HG03103 (cell line): ENCODE results near the gene INCA1.

Experiments used
- ATAC-seq: cut with Tn5 transposase; IDR thresholded peaks from one replicate; pipeline ENCODE4 v1.9.1; 2021; ENCODE audit warnings: low read depth; ENCODE audit not compliant: unreplicated experiment

The INCA1 gene

DNA sequence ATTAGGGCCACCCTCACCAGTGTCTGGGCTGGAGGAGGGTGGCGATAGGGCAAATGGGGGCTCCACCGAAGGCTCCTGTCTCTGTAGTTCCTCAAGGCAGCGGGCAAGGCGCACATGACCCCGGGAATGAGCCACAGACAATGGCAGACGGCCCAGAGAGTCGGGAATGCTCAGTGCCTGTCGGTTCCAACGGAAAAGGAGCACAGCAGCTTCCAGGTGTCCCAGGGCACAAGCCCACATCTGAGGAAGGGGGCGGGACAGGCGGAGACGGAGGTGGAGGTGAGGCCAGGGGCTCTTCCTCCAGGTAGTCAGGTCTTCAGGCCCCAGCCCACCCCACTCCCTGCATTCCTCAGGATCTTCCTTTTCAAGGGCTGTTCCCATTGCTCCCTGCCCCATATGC lies 24.6 kb downstream of the INCA1 start:
- no peak for ATAC-seq

DNA sequence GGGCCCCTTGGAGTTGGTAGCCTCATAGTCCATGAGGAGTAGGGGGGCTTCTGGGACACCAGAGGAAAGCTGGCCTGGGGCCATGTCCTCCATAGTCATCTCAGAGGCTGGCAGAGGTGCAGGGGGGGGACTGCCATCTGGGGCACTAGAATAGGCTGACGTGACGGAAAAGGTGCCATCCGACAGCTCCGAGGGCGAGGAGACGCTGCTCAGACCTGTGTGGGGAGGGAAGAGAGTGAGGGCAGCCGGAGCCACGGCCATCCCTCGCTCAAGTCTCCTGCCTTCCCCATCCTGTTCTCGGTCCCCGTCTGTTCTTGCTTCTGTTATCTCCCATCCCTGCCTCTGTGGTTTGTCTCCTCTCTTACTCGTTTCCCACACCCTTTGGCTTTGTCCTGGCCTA lies 25.0 kb downstream of the INCA1 start:
- ATAC-seq = no peak

GRCh38 chr17:4971826-4972225 lies 25.5 kb downstream of the INCA1 start:
- no peak for ATAC-seq

- no peak for ATAC-seq
These were observed 27.0 kb downstream of the INCA1 start for GRCh38 chr17:4970273-4970672.

- no peak for ATAC-seq
These were observed 27.7 kb downstream of the INCA1 start for GRCh38 chr17:4969551-4970173.

DNA sequence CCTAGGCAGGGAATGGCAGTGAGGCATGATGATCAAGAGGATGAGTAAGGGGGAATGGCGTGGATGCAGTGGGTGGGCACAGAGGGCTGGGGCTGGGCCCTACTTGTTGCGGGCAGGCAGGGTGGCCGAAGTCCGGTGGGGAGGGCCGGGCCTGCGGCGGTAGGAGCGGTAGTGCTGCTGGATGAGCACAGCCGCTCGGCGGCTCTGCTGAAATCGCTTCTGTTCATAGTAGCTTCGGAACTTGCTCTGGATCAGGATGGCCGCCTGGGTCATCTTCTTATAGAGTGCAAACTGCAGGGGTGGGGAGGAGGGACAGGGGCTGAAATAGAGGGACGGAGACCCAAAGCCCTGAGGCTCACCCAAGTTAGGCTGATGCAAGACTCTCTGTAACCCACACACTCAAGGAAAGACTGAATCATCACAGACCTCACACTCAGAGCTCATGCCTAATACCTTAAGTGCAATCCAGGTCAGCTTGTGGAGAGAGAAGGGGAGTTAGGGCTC lies 28.2 kb downstream of the INCA1 start:
- ATAC-seq = no peak

DNA sequence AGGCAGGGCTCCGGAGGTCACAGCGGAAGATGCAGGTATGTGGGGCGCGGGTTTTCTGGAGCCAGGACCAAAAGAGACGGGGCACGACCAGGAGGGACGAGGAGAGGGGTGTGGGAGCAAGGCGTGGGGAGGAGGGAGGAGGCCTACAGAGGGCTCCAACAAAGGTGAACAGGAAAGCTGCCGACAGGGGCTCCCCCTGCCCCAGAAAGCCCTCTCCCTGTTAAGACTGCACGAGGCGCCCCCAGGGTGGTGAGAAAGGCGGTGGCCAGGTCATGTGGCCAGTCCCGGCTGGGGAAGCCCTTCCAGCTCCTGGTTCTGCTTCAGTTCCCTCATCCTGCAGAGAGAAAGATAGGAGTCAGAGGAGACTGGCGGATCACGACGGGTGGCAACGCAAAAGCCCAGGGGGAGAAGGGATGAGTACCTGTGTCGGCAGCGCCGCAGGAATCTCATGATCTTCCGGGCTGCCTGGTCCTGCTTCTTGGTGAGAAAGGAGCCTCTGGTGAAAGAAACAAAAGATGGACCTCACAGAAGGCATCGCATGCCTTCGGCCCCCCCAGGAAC lies 28.8 kb downstream of the INCA1 start:
- no peak for ATAC-seq

DNA sequence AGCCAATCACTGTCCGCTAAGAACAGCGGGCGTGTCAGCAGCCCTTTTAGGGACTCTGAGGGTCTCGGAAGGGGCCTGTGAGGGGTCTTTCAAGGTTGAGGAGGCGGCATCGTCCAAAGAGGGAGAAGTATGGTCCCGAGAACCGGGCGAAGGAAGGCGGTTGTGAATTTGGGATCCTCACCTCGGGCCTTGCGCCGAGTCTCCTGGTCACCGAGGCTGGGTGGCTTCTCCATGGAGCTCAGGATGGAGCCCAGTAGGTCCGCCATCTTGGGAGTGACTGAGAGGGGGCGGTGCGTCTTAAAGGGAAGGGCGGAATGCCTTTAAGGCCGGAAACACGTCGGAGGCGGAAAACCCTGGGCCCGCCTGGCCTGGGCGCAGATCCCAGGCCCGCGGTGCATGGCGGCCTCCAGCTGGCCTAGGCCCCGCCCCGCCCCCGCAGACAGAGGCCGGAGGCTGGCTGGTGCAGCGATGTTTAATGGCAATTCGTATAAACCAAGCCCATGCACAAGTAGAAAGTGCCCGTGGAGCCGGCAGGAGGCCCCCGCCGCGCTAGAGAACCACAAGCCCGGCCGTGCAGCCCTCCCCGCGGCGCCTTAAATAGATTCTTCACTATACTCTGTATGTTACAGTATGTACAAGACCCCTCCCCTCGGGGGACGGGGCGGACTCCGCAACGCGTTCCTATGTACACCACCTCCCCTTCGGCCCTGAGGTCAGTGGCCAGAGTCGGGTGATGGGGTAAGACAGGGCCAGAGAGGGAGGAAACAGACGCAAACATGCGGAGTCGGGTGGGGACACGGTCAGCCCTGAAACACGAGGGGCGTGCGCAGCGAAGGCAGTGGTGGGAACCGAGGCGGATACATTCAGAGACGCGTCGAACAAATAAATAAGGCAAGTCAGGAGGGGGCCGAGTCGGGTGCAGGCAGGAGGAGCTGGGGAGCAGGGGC lies 29.5 kb downstream of the INCA1 start, which contains the start of gene SPAG7:
TSS of gene SPAG7 (minus strand) at position 279 of the 947 bp plus-strand sequence. CDS start at position 266, 13 bp downstream.
- ATAC-seq = peak; percentile 48

- ATAC-seq = peak; percentile 73
These were observed 30.3 kb downstream of the INCA1 start for GRCh38 chr17:4966844-4967538.

GRCh38 chr17:4965311-4965986 lies 31.9 kb downstream of the INCA1 start:
- ATAC-seq = no peak

DNA sequence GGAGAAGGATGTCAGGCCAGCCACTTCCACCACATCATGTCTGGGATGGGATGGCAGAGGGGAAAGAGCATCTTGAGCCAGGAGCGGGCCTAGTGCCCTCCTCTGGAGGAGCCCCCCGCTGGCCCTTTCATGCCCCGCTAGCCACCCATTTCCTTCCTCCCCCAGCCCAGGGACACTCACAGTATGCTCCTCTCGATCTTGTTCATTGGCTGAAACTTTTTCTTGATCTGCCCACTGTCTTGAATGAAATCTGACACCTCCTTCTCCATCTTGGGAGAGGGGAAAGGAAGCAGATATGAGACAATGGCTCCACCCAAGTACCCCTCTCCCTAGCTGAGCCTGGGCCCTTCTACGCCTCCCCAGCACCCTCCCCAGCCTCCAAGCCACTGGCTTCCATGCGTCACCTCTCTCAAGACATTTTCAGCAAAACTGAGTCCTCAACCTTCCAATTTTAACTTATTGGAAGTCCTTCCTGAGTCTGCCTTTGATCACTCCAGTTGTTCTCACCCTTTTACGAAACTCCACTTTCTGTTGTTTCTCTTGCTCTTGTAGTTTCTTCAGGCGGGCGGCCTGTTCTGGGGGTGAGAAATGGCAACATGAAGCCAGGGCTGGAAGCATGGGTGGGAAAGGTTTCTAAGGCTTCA lies 36.9 kb downstream of the INCA1 start:
- no peak for ATAC-seq

- ATAC-seq = no peak
These were observed 37.9 kb downstream of the INCA1 start for GRCh38 chr17:4959261-4959965.

DNA sequence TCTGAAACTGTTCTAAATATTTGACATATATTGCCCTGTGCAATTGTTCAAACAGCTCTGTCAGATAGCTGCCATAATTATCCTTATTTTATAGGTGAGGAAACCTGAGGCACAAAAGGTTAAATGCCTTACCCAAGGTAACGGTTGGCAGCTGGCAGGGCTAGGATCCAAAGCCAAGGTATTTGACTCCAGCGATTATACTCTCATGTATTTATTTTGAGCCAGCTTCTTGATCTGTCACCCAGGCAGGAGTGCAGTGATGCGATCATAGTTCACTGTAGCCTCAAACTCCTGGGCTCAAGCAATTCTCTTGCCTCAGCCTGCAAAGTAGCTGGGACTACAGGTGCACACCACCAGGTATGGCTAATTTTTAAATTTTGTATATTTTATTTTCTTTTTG lies 39.2 kb downstream of the INCA1 start:
- ATAC-seq = no peak

- no peak for ATAC-seq
These were observed 40.7 kb downstream of the INCA1 start for GRCh38 chr17:4956493-4957061.

DNA sequence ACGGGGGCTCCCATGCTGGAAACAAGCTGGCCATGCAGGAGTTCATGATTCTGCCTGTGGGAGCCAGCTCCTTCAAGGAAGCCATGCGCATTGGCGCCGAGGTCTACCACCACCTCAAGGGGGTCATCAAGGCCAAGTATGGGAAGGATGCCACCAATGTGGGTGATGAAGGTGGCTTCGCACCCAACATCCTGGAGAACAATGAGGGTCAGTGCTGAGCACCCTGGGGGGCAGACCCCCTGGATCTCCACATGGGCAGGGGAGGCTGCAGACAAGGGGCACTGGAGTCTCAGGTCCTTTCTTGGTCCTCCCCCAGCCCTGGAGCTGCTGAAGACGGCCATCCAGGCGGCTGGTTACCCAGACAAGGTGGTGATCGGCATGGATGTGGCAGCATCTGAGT lies 42.2 kb downstream of the INCA1 start:
- ATAC-seq = no peak

DNA sequence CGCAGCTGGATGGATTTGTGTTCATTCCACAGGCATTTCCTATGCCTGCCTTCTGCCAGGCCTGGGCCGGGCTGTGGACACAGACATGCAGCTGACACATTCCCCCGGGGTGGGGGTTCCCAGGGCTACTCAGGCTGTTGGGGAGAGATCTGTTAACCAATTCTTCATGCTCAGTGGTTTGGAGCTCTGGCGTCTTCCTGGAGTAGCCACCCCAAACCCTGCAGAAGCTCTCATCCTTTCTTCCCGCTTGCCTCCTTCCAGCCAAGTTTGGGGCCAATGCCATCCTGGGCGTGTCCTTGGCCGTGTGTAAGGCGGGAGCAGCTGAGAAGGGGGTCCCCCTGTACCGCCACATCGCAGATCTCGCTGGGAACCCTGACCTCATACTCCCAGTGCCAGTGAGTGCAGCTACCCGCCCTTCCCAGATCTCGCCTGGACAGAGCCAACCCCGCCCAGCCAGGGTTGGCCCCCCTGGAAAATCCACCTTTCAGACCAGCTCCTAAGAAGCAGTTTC lies 43.8 kb downstream of the INCA1 start:
- ATAC-seq = no peak

- ATAC-seq = no peak
These were observed 45.8 kb downstream of the INCA1 start for GRCh38 chr17:4951486-4951885.

DNA sequence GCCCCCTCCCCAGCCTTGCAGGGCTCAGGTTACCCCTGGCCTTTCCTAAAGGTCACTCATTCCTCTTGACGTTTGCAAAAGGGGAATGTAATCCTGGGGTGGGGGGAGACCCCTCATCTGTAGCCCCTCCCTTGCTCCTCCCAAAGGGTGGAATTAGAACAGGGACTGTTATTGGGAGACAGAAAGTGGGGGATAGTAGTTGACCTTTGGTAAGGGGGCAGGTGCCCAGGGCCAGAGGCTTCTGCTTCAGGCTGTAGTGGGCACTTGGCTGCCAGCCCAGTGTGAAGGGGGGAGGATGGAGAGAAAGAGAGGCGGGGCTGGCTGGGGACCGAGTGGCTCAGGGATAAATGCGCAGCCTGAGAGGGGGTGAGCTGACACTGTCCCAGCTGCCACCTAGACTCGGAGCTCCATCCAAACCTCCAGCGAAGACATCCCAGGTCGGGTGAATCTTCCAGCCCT lies 46.5 kb downstream of the INCA1 start, which contains the start of gene ENO3:
TSS of gene ENO3 (plus strand) at position 374 of the 459 bp plus-strand sequence. CDS start 711 bp downstream, outside the sequence.
- ATAC-seq = no peak
